Smooth muscle cell of the coronary artery (primary cell): ENCODE data around the gene CREB3. TPM values are rescaled to one million over a fixed set of nuclear protein-coding genes. Genes with fewer than 3 reads are reported as not detected.

Source experiments
- total RNA-seq: library from RNA; depleted of rRNA; stranded (reverse); fragments of >200 nt; gene quantifications from 2 replicates; pipeline ENCODE4 v1.2.3, GENCODE V29; 2014; ENCODE audit warnings: low replicate concordance

Gene CREB3, protein sequence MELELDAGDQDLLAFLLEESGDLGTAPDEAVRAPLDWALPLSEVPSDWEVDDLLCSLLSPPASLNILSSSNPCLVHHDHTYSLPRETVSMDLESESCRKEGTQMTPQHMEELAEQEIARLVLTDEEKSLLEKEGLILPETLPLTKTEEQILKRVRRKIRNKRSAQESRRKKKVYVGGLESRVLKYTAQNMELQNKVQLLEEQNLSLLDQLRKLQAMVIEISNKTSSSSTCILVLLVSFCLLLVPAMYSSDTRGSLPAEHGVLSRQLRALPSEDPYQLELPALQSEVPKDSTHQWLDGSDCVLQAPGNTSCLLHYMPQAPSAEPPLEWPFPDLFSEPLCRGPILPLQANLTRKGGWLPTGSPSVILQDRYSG
- 28.4 and 66.7 TPM in 2 replicates for total RNA-seq

GRCh38 chr9:35732185-35732799, at the start of gene CREB3, which contains the start of gene TLN1:
Gene CREB3, plus strand, starts transcription at chr9:35732666. Its CDS starts 107 bp downstream, at chr9:35732773.
Gene TLN1, minus strand, starts transcription at chr9:35732195. Its CDS starts 6,501 bp downstream, at chr9:35725694.

GRCh38 chr9:35689542-35690293, 42.7 kb upstream of the CREB3 start, which contains the start of gene TPM2:
Gene TPM2, minus strand, starts transcription at chr9:35689925. Its CDS starts 108 bp downstream, at chr9:35689817.

GRCh38 chr9:35748858-35749514, 16.5 kb downstream of the CREB3 start, which contains the start of the genes GBA2 and RGP1:
Gene GBA2, minus strand, starts transcription at chr9:35749228. Its CDS starts 524 bp downstream, at chr9:35748704.
Gene RGP1, plus strand, starts transcription at chr9:35749287. Its CDS starts 469 bp downstream, at chr9:35749756.

GRCh38 chr9:35754264-35754663, 21.8 kb downstream of the CREB3 start, which contains the start of gene MSMP:
Gene MSMP, minus strand, starts transcription at chr9:35754276. Its CDS starts 147 bp downstream, at chr9:35754129.

Other genes with a start within 250 kb of the CREB3 start
- gene RUSC2, start 242.6 kb upstream of the CREB3 start, total RNA-seq, result 9.1 and 21.3 TPM in 2 replicates
- gene TESK1, start 127.4 kb upstream of the CREB3 start, total RNA-seq, result 5.7 and 18.8 TPM in 2 replicates
- gene CD72, start 114.3 kb upstream of the CREB3 start, total RNA-seq, result 0.30 and 3.5 TPM in 2 replicates
- gene SIT1, start 81.7 kb upstream of the CREB3 start, total RNA-seq, result 0.12 and 0.15 TPM in 2 replicates
- gene RMRP, start 74.6 kb upstream of the CREB3 start, total RNA-seq, result 21,628 and 54,922 TPM in 2 replicates
- 13.5 and 17.8 TPM in 2 replicates for gene CCDC107, start 74.4 kb upstream of the CREB3 start, total RNA-seq
- gene ARHGEF39, start 67.5 kb upstream of the CREB3 start, total RNA-seq, result 0.53 TPM in 1 of 2 replicates, not detected in the other
- 0.98 TPM in 1 of 2 replicates, not detected in the other for gene CA9, start 58.7 kb upstream of the CREB3 start, total RNA-seq
- 835 and 1,197 TPM in 2 replicates for gene TPM2, start 42.7 kb upstream of the CREB3 start, total RNA-seq
- 309 and 372 TPM in 2 replicates for gene TLN1, start 471 bp upstream of the CREB3 start, total RNA-seq
- 23.5 and 27.1 TPM in 2 replicates for gene GBA2, start 16.6 kb downstream of the CREB3 start, total RNA-seq
- 8.3 and 11.0 TPM in 2 replicates for gene RGP1, start 16.6 kb downstream of the CREB3 start, total RNA-seq
- not detected in 2 replicates for gene MSMP, start 21.6 kb downstream of the CREB3 start, total RNA-seq
- 18.7 and 19.5 TPM in 2 replicates for gene NPR2, start 58.9 kb downstream of the CREB3 start, total RNA-seq
- gene SPAG8, start 79.6 kb downstream of the CREB3 start, total RNA-seq, result 1.2 and 1.3 TPM in 2 replicates
- 11.3 and 37.8 TPM in 2 replicates for gene HINT2, start 82.4 kb downstream of the CREB3 start, total RNA-seq
- not detected in 2 replicates for gene FAM221B, start 96.1 kb downstream of the CREB3 start, total RNA-seq
- 1.6 and 2.3 TPM in 2 replicates for gene TMEM8B, start 96.6 kb downstream of the CREB3 start, total RNA-seq
- not detected in 2 replicates for gene OR13J1, start 137.7 kb downstream of the CREB3 start, total RNA-seq
- gene HRCT1, start 173.5 kb downstream of the CREB3 start, total RNA-seq, result 12.0 TPM in 1 of 2 replicates, not detected in the other
- gene SPAAR, start 176.8 kb downstream of the CREB3 start, total RNA-seq, result 0.12 and 0.68 TPM in 2 replicates
- 0.08 TPM in 1 of 2 replicates, not detected in the other for gene OR2S2, start 225.5 kb downstream of the CREB3 start, total RNA-seq